WTC11 (cell line): ENCODE results near the gene MASP1. TPM values are rescaled to one million over a fixed set of nuclear protein-coding genes. Genes with fewer than 3 reads are reported as not detected.

Experiments used
- ATAC-seq: fragments of 200-7000 bp; cut with Tn5 transposase; 2 replicates; pipeline ENCODE4 v1.10.0; 2021; ENCODE audit warnings: mild to moderate bottlenecking, moderate library complexity
- CTCF ChIA-PET: fragments of 300-600 bp; sonication (Branson Sonifier 250); formaldehyde crosslinking; loops from one replicate; lab custom pipeline; 2021; ENCODE audit warnings: antibody characterized with exemption; lab: Charles Lee
- POLR2A ChIA-PET: fragments of 350-600 bp; sonication (Branson Sonifier 250); formaldehyde crosslinking; loops from one replicate; lab custom pipeline; 2021; ENCODE audit warnings: antibody characterized with exemption; lab: Charles Lee
- DNase-seq: peaks from one replicate; pipeline ENCODE4 v3.0.0; 2021; ENCODE audit warnings: low spot score
- H3K27ac Mint-ChIP-seq: 2 replicates; pipeline ENCODE4 v1.8.0; 2021; ENCODE audit warnings: mixed read lengths
- H3K27me3 Mint-ChIP-seq: 2 replicates; pipeline ENCODE4 v1.8.0; 2021; ENCODE audit warnings: low read depth, mild to moderate bottlenecking, moderate library complexity, mixed read lengths
- H3K36me3 Mint-ChIP-seq: 2 replicates; pipeline ENCODE4 v1.8.0; 2021; ENCODE audit warnings: mixed read lengths
- H3K4me1 Mint-ChIP-seq: 2 replicates; pipeline ENCODE4 v1.8.0; 2022; ENCODE audit warnings: mixed read lengths
- H3K4me3 Mint-ChIP-seq: 2 replicates; pipeline ENCODE4 v1.8.0; 2021; ENCODE audit warnings: mild to moderate bottlenecking, moderate library complexity, mixed read lengths
- H3K9me3 Mint-ChIP-seq: 2 replicates; pipeline ENCODE4 v1.8.0; 2021; ENCODE audit warnings: mixed read lengths
- CDX4 ChIP-seq: fragments of 250-450 bp; sonication (Bioruptor Pico); IDR thresholded peaks from 2 replicates; pipeline ENCODE4 v1.9.0; 2021; ENCODE audit warnings: moderate library complexity, mild to moderate bottlenecking, inconsistent platforms, borderline replicate concordance
- CREM ChIP-seq: sonication (generic); formaldehyde crosslinking; IDR thresholded peaks from 2 replicates; pipeline ENCODE4 v1.8.1; 2022; ENCODE audit warnings: mild to moderate bottlenecking, missing genetic modification reagents, moderate library complexity
- ERG ChIP-seq: fragments of 250-450 bp; sonication (Bioruptor Pico); IDR thresholded peaks from 2 replicates; pipeline ENCODE4 v1.8.0; 2021; ENCODE audit warnings: mild to moderate bottlenecking
- GABPB1 ChIP-seq: sonication (generic); formaldehyde crosslinking; IDR thresholded peaks from 2 replicates; pipeline ENCODE4 v1.8.1; 2023; ENCODE audit warnings: mild to moderate bottlenecking, missing genetic modification reagents
- IRF2 ChIP-seq: sonication (generic); formaldehyde crosslinking; IDR thresholded peaks from 2 replicates; pipeline ENCODE4 v1.8.0; 2022; ENCODE audit warnings: low read depth, missing genetic modification reagents, borderline replicate concordance
- JUN ChIP-seq: sonication (generic); formaldehyde crosslinking; IDR thresholded peaks from 2 replicates; pipeline ENCODE4 v1.8.0; 2023; ENCODE audit warnings: mild to moderate bottlenecking, missing genetic modification reagents
- MYBL2 ChIP-seq: sonication (generic); formaldehyde crosslinking; IDR thresholded peaks from 2 replicates; pipeline ENCODE4 v1.8.1; 2023; ENCODE audit warnings: mild to moderate bottlenecking, moderate library complexity, missing genetic modification reagents
- SMAD4 ChIP-seq: sonication (generic); formaldehyde crosslinking; IDR thresholded peaks from 2 replicates; pipeline ENCODE4 v1.8.0; 2022; ENCODE audit warnings: mild to moderate bottlenecking, missing genetic modification reagents
- TP53 ChIP-seq: sonication (generic); formaldehyde crosslinking; IDR thresholded peaks from 2 replicates; pipeline ENCODE4 v1.8.1; 2023; ENCODE audit warnings: mild to moderate bottlenecking, missing genetic modification reagents
- ZNF232 ChIP-seq: sonication (generic); formaldehyde crosslinking; IDR thresholded peaks from 2 replicates; pipeline ENCODE4 v1.8.0; 2022; ENCODE audit warnings: mild to moderate bottlenecking, missing genetic modification reagents
- ZNF532 ChIP-seq: fragments of 250-450 bp; sonication (Bioruptor Pico); IDR thresholded peaks from 2 replicates; pipeline ENCODE4 v1.9.0; 2021; ENCODE audit warnings: mild to moderate bottlenecking, borderline replicate concordance
- total RNA-seq: library from RNA; stranded (reverse); gene quantifications from 3 replicates; pipeline ENCODE4 v1.2.3, GENCODE V29; 2021

Gene MASP1
- total RNA-seq, 1 experiment from 2014 or later = 2.2 TPM

- Mint-ChIP-seq H3K27me3 (peaks cover 12% of the 10 kb centered on the region), H3K4me1 (peaks cover 25% of the 10 kb centered on the region), H3K4me3 (no peak overlapping the region), H3K36me3 (peaks cover 17% of the 10 kb centered on the region), H3K27ac (no peak overlapping the region), H3K9me3 (peaks cover 30% of the 10 kb centered on the region)
- no peak for TF ChIP-seq ZNF232 (CRISPR knock-in tag)
- no peak for TF ChIP-seq GABPB1 (CRISPR knock-in tag)
- TF ChIP-seq TP53 (CRISPR knock-in tag) = no peak
- no peak for TF ChIP-seq SMAD4
- no peak for TF ChIP-seq CDX4 (CRISPR knock-in tag)
- no peak for TF ChIP-seq ERG (CRISPR knock-in tag)
- no peak for TF ChIP-seq ZNF532 (CRISPR knock-in tag)
- TF ChIP-seq IRF2 (CRISPR knock-in tag) = no peak
- TF ChIP-seq JUN (CRISPR knock-in tag) = no peak
- no peak for TF ChIP-seq MYBL2 (CRISPR knock-in tag)
- TF ChIP-seq CREM (CRISPR knock-in tag) = no peak
- no peak for ATAC-seq
- CTCF ChIA-PET = no interaction called here
- DNase-seq = no peak
- POLR2A ChIA-PET = no interaction called here
Measured at GRCh38 chr3:187212196-187212545, 79.4 kb downstream of the MASP1 start.

- no peak for TF ChIP-seq ZNF532 (CRISPR knock-in tag)
- peaks cover 12% of the 10 kb centered on the region for H3K27me3 Mint-ChIP-seq
- CTCF ChIA-PET = interaction anchor here (1.1 to 2.2 kb wide), 3 partner anchors 8 to 458 kb away, joined by 3 to 25 read pairs (median 13); partner anchors contain the start of genes RTP1 and SST
- no peak overlapping the region for H3K4me3 Mint-ChIP-seq
- peaks cover 22% of the 10 kb centered on the region for H3K36me3 Mint-ChIP-seq
- peaks cover 25% of the 10 kb centered on the region for H3K4me1 Mint-ChIP-seq
- POLR2A ChIA-PET = no interaction called here
- H3K27ac Mint-ChIP-seq = no peak overlapping the region
- ATAC-seq (no peak), DNase-seq (no peak)
- H3K9me3 Mint-ChIP-seq = peaks cover 35% of the 10 kb centered on the region
Measured at GRCh38 chr3:187211532-187212195, 79.9 kb downstream of the MASP1 start.
